ENCODE measurements around the gene IL13RA1. TPM values are rescaled to one million over a fixed set of nuclear protein-coding genes. Genes with fewer than 3 reads are reported as not detected.

Gene IL13RA1
- total RNA-seq, 1 donor from 2014 or later, result 70.4 TPM

- H3K9me3 Mint-ChIP-seq (ENCODE audit: low read depth), result no peaks in the 10 kb centered on the region
- peak; percentile 87 for TF ChIP-seq CTCF (IDR thresholded peaks at IDR 0.05)
- no peak for DNase-seq (ENCODE audit: low spot score)
Measured at GRCh38 chrX:118839334-118839958, 112.0 kb downstream of the IL13RA1 start.

More at GRCh38 chrX:118839334-118839958, 112.0 kb downstream of the IL13RA1 start:
- H3K27ac Mint-ChIP-seq (ENCODE audit: unreplicated experiment), result no peak overlapping the region
- H3K4me1 Mint-ChIP-seq (ENCODE audit: low read depth), result no peaks in the 10 kb centered on the region
- peaks cover 4% of the 10 kb centered on the region for H3K27me3 Mint-ChIP-seq (ENCODE audit: low read depth)
- H3K4me3 Mint-ChIP-seq (ENCODE audit: unreplicated experiment), result peak overlapping the region; percentile 58
- H3K36me3 Mint-ChIP-seq (ENCODE audit: low read depth), result no peaks in the 10 kb centered on the region

Other genes with a start within 250 kb of the IL13RA1 start
- gene DOCK11, start 231.8 kb upstream of the IL13RA1 start, total RNA-seq, result 13.7 to 25.0 TPM (median 22.1 TPM) in 3 replicates
- gene ZCCHC12, start 96.2 kb downstream of the IL13RA1 start, total RNA-seq, result not detected in 3 replicates
- gene LONRF3, start 247.0 kb downstream of the IL13RA1 start, total RNA-seq, result 0.07 to 0.10 TPM in 2 of 3 replicates, not detected in the other